HCT116 (cell line): ENCODE data around the gene ZNF479. TPM values are rescaled to one million over a fixed set of nuclear protein-coding genes. Genes with fewer than 3 reads are reported as not detected.
"Not testable (repeated sequence)": the region's sequence is repeated elsewhere in the genome, so short reads cannot be mapped to it uniquely, and the experiment has no call there.

Experiments used
- ATAC-seq: fragments of 200-7000 bp; cut with Tn5 transposase; 2 replicates; pipeline ENCODE4 v1.9.1; 2020; ENCODE audit warnings: mild to moderate bottlenecking, moderate library complexity
- BruUV-seq: library from RNA; stranded (reverse); fragments of 400-500 nt; replicated peaks from 2 replicates; lab custom pipeline; 2021; lab: Mats Ljungman, UMichigan
- CTCF ChIA-PET: fragments of 300-600 bp; sonication (Branson Sonifier 250); formaldehyde crosslinking; loops from one replicate; lab custom pipeline; 2021; ENCODE audit warnings: antibody characterized with exemption; lab: Charles Lee
- POLR2A ChIA-PET: fragments of 300-600, 350-600 bp; sonication (Branson Sonifier 250); formaldehyde crosslinking; loops from one replicate; lab custom pipeline; 2021; ENCODE audit warnings: antibody characterized with exemption; lab: Charles Lee
- RAD21 ChIA-PET, 2 experiments: fragments of 300-600 bp; sonication (Branson Sonifier 250); formaldehyde crosslinking; loops; one replicate each; lab custom pipeline; 2023; ENCODE audit warnings: low total read pairs in 2 of 2; ENCODE audit not compliant: uncharacterized antibody in 2 of 2, unreplicated experiment in 2 of 2, low non-redundant PET in 1 of 2; lab: Charles Lee
- DNase-seq: peaks from one replicate; pipeline ENCODE4 v3.0.0-alpha.2; 2010; ENCODE audit warnings: low read depth, low spot score
- H2AFZ ChIP-seq: fragments of 200-600 bp; shearing (Covaris generic), sonication (generic); 2 replicates; pipeline ENCODE4 v1.6.1; 2017; ENCODE audit warnings: low read depth, mixed run types, mixed read lengths, antibody characterized with exemption, low read length; ENCODE audit not compliant: poor library complexity, severe bottlenecking
- H3K27ac ChIP-seq: 2 replicates; pipeline ENCODE4 v1.5.1; 2012; ENCODE audit warnings: low read depth, low read length
- H3K27me3 ChIP-seq: fragments of 200-600 bp; sonication (generic); 2 replicates; pipeline ENCODE4 v1.6.1; 2016; ENCODE audit warnings: mixed run types, low read length, mixed read lengths; ENCODE audit not compliant: insufficient read depth
- H3K36me3 ChIP-seq, 2 experiments: fragments of 200-500 bp in 1 of 2; fragments of 200-600 bp in 1 of 2; sonication (Bioruptor generic) in 1 of 2; sonication (generic) in 1 of 2; 2 replicates each; pipeline versions ENCODE4 v1.5.1 to v1.6.1; 2014 to 2016; ENCODE audit warnings: low read length in 2 of 2, inconsistent platforms in 1 of 2, mixed read lengths in 1 of 2, mixed run types in 1 of 2; ENCODE audit not compliant: insufficient read depth in 2 of 2, control insufficient read depth in 1 of 2
- H3K4me1 ChIP-seq, 2 experiments: fragments of 200-600 bp in 1 of 2; sonication (generic) in 1 of 2; 2 replicates each; pipeline versions ENCODE4 v1.5.1 to v1.6.1; 2012 to 2017; ENCODE audit warnings: low read length in 2 of 2, inconsistent platforms in 1 of 2, mild to moderate bottlenecking in 1 of 2, mixed read lengths in 1 of 2, mixed run types in 1 of 2, moderate library complexity in 1 of 2; ENCODE audit not compliant: insufficient read depth in 2 of 2, control insufficient read depth in 1 of 2
- H3K4me2 ChIP-seq: fragments of 200-600 bp; sonication (generic); 2 replicates; pipeline ENCODE4 v1.6.1; 2017; ENCODE audit warnings: mixed run types, low read length, mixed read lengths
- H3K4me3 ChIP-seq, 2 experiments: fragments of 200-600 bp in 1 of 2; sonication (generic) in 1 of 2; replicated peaks in 1 of 2; 2 replicates each; pipeline ENCODE4 v1.5.1; 2011 to 2016; ENCODE audit warnings: low read length in 2 of 2, control low read depth in 1 of 2, low read depth in 1 of 2, mild to moderate bottlenecking in 1 of 2, mixed read lengths in 1 of 2, mixed run types in 1 of 2
- H3K79me2 ChIP-seq: fragments of 200-600 bp; sonication (generic); 2 replicates; pipeline ENCODE4 v1.6.1; 2017; ENCODE audit warnings: mild to moderate bottlenecking, mixed run types, low read length, moderate library complexity, mixed read lengths; ENCODE audit not compliant: insufficient read depth
- H3K9ac ChIP-seq: fragments of 200-600 bp; sonication (generic); 2 replicates; pipeline ENCODE4 v1.6.1; 2016; ENCODE audit warnings: low read length, mixed read lengths
- H3K9me2 ChIP-seq: fragments of 200-600 bp; sonication (generic), shearing (Covaris generic); 2 replicates; pipeline ENCODE4 v1.6.1; 2017; ENCODE audit warnings: mixed run types, mild to moderate bottlenecking, moderate library complexity; ENCODE audit not compliant: insufficient read depth
- H3K9me3 ChIP-seq, 2 experiments: fragments of 200-500 bp in 1 of 2; fragments of 200-600 bp in 1 of 2; sonication (Bioruptor generic) in 1 of 2; sonication (generic) in 1 of 2; 2 replicates each; pipeline ENCODE4 v1.6.1; 2014 to 2017; ENCODE audit warnings: low read length in 2 of 2, mixed read lengths in 2 of 2, inconsistent platforms in 1 of 2, low read depth in 1 of 2, mild to moderate bottlenecking in 1 of 2, mixed run types in 1 of 2, moderate library complexity in 1 of 2; ENCODE audit not compliant: control insufficient read depth in 1 of 2, insufficient read depth in 1 of 2
- H4K20me1 ChIP-seq: fragments of 200-600 bp; sonication (generic), shearing (Covaris generic); 2 replicates; pipeline ENCODE4 v1.6.1; 2017; ENCODE audit warnings: mixed run types, mild to moderate bottlenecking, moderate library complexity; ENCODE audit not compliant: insufficient read depth
- ZNF274 ChIP-seq: fragments of 200-500 bp; sonication (Bioruptor generic); IDR thresholded peaks from 2 replicates; pipeline ENCODE4 v1.6.1; 2014; ENCODE audit warnings: mild to moderate bottlenecking, low read depth, low read length, inconsistent platforms
- intact Hi-C: fragments of 100-400 bp; cut with micrococcal nuclease; formaldehyde crosslinking; loops from 2 replicates; pipeline ENCODE4 v1.10.0; 2022
- total RNA-seq: library from RNA; stranded (reverse); gene quantifications from one replicate; pipeline ENCODE4 v1.2.1, GENCODE V29; 2021; ENCODE audit not compliant: unreplicated experiment

ZNF479 gene
- total RNA-seq, 1 experiment from 2014 or later: not detected

DNA sequence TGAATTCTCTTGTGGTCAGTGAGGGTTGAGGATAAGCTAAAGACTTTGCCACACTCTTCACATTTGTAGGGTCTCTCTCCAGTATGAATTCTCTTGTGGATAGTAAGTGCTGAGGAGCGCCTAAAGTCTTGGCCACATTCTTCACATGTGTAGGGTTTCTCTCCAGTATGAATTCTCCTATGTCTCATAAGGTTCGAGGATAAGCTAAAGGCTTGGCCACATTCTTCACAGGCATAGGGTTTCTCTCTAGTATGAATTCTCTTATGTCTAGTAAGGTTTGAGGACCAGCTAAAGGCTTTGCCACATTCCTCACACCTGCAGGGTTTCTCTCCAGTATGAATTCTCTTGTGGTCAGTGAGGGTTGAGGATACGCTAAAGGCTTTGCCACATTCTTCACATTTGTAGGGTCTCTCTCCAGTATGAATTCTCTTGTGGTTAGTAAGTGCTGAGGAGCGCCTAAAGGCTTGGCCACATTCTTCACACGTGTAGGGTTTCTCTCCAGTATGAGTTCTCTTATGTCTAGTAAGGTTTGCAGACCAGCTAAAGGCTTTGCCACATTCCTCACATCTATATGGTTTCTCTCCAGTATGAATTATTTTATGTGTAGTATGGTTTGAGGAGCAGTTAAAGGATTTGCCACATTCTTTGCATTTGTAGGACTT is 12.0 kb downstream of the ZNF479 start:
- H3K9ac ChIP-seq, H3K36me3 ChIP-seq, H3K27ac ChIP-seq, POLR2A ChIA-PET, intact Hi-C loops, H3K9me2 ChIP-seq, H3K79me2 ChIP-seq, RAD21 ChIA-PET, DNase-seq, CTCF ChIA-PET, H3K27me3 ChIP-seq, ATAC-seq, H3K4me2 ChIP-seq, H3K4me3 ChIP-seq, H2AFZ ChIP-seq, H4K20me1 ChIP-seq, H3K4me1 ChIP-seq, H3K9me3 ChIP-seq, BruUV-seq: not testable (repeated sequence)
- peak; percentile 63 for TF ChIP-seq ZNF274
